GM15510 (cell line): ENCODE data around the gene MOGAT2.

Experiments used
- POLR2A ChIP-seq: IDR thresholded peaks from 3 replicates; pipeline ENCODE4 v1.6.1; 2011; ENCODE audit warnings: borderline replicate concordance; ENCODE audit not compliant: insufficient read length; ENCODE audit errors: extremely low read depth

The MOGAT2 gene

GRCh38 chr11:75717608-75718418 lies at the start of gene MOGAT2:
TSS of gene MOGAT2 (plus strand) at chr11:75717838. CDS start at chr11:75717889, 51 bp downstream.
- no peak for TF ChIP-seq POLR2A

GRCh38 chr11:75668451-75669297 lies 49.0 kb upstream of the MOGAT2 start, which contains the start of gene MAP6:
TSS of gene MAP6 (minus strand) at chr11:75669038. CDS start at chr11:75668369, 669 bp downstream.
- no peak for TF ChIP-seq POLR2A

DNA sequence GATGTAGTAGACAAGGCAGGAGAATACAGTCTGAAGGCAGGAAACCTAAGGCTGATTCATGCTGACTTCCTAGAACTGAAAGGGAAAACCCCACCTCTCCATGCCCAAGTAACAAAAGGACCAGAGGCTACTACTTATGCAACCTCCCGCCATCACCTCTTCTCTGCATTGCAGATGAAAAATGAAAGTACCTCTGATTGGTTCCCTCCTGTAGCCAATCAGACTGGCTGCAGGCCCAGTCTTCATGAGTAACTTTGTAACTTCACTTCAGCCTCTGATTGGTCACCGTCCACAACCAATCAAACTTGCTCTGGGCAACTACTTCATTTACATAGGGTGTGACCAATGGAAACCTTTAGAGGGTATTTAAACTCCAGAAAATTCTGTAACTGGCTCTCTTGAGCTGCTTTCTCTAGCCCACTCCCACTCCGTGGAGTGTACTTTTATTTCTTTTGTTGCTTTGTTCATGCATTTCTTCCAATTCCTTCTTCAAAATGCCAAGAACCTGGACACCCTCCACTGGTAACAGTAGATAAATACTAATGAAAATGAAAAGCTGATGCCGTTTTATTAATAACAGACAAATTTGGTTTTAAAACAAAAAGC lies 43.6 kb upstream of the MOGAT2 start:
- no peak for TF ChIP-seq POLR2A

GRCh38 chr11:75677275-75677674 lies 40.4 kb upstream of the MOGAT2 start:
- TF ChIP-seq POLR2A: no peak

GRCh38 chr11:75677909-75678308 lies 39.7 kb upstream of the MOGAT2 start:
- TF ChIP-seq POLR2A: no peak

- TF ChIP-seq POLR2A: no peak
These were observed 38.9 kb upstream of the MOGAT2 start for GRCh38 chr11:75678620-75679259.

GRCh38 chr11:75679566-75679965 lies 38.1 kb upstream of the MOGAT2 start:
- no peak for TF ChIP-seq POLR2A

DNA sequence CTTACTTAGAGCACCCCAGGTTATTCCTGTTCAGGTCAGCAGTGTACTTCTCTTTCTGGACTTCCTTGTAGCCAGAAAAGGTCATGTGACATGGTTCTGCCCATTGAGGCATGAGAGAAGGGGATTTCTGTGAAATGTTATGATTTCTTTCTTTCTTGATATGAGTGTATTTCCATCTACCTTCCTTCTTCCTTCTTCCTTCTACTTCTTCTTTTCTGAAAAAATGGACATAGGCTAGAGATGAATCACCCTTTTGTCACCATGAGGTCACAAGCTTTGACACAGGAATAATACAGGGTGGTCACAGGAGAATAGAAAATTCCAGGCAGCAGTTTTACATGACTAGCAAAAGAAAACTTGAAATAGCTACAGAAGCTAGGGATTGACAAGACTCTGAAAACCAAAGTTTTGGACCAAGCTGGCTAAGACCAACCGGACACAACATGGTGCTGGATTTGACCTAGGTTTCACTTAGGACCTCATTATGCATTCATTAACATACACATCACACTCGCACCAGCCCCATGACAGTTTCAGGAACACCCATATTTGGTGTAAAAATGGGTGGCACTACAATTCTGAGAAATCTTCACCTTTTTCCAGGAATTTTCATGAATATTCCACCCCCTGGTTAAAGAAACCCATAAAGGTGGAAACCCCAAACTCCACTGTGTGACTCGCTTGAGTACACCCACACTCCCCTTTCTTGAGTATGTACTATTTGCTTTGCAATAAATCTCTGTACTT lies 27.6 kb upstream of the MOGAT2 start:
- no peak for TF ChIP-seq POLR2A

GRCh38 chr11:75691804-75692203 lies 25.8 kb upstream of the MOGAT2 start:
- no peak for TF ChIP-seq POLR2A

GRCh38 chr11:75697906-75698581 lies 19.6 kb upstream of the MOGAT2 start:
- no peak for TF ChIP-seq POLR2A

DNA sequence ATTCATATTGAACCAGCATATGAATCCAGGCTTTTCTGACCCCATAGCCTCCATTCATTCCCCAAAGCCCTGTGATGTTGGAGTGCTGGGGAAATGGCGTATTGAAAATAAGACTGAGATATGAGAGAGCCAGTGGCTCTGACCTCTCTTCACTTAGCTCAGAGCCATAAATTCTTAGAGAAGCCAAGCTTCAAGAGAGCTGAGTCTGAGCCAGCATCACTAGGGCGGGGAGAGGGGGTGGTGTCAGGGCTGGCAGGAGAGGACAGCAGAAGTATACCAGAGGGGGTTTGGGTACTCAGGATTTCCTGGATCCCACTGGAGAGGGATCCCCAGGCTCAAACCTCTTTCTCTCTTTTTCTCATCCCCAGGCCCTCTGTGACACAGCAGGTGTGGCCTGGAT lies 16.7 kb upstream of the MOGAT2 start:
- TF ChIP-seq POLR2A: no peak

DNA sequence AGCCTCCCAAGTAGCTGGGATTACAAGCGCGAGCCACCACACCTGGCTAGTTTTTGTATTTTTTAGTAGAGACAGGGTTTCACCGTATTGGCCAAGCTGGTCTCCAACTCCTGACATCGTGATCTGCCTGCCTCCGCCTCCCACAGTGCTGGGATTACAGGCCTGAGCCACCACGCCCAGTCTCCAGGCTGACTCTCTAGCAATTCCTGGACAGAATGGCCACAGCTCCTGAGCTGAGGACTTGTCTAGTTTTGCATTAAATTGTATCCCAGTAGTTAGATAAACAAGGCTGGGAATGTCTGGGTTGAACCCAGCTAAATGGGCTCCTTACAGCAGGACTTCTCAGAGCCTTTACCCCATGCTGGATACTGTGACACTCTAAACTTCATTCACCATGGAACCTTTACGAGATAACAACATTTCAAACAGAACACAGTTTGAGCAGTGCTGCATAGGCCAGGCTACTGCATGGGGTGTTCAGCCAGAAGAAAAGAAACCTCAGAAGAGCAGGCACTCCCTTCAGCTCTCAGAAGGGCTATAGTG lies 13.9 kb upstream of the MOGAT2 start:
- TF ChIP-seq POLR2A: no peak

- no peak for TF ChIP-seq POLR2A
These were observed 12.1 kb upstream of the MOGAT2 start for GRCh38 chr11:75705541-75705940.
